Natural killer cell (primary cell): ENCODE measurements around the gene KRI1. TPM values are rescaled to one million over a fixed set of nuclear protein-coding genes. Genes with fewer than 3 reads are reported as not detected.

ENCODE experiments used
- ATAC-seq, 3 donors: fragments of 150-1000 bp in 2 of 3; fragments of 200-7000 bp in 1 of 3; cut with Tn5 transposase; 1 replicate in 1 of 3; 2 replicates in 2 of 3; pipeline ENCODE4 v1.10.0; 2021; ENCODE audit warnings: mild to moderate bottlenecking in 2 of 3, moderate library complexity in 2 of 3
- DNase-seq, 2 donors: peaks; one replicate each; pipeline versions ENCODE4 v3.0.0 to v3.0.0-alpha.2; 2013 to 2021; ENCODE audit warnings: mixed read lengths in 1 of 2
- H3K27ac ChIP-seq: one replicate; pipeline ENCODE4 v1.5.1; 2013; ENCODE audit warnings: mild to moderate bottlenecking, low read length
- H3K27me3 ChIP-seq: one replicate; pipeline ENCODE4 v1.6.1; 2013; ENCODE audit warnings: low read length; ENCODE audit not compliant: control insufficient read depth, insufficient read depth
- H3K36me3 ChIP-seq: one replicate; pipeline ENCODE4 v1.6.1; 2013; ENCODE audit warnings: low read length; ENCODE audit not compliant: control insufficient read depth, insufficient read depth
- H3K4me1 ChIP-seq: one replicate; pipeline ENCODE4 v1.6.1; 2013; ENCODE audit warnings: low read length; ENCODE audit not compliant: control insufficient read depth, insufficient read depth
- H3K4me3 ChIP-seq: one replicate; pipeline ENCODE4 v1.5.1; 2013; ENCODE audit warnings: low read length
- H3K9me3 ChIP-seq: one replicate; pipeline ENCODE4 v1.6.1; 2013; ENCODE audit warnings: low read length; ENCODE audit not compliant: control insufficient read depth, insufficient read depth
- H3K27ac Mint-ChIP-seq, 2 donors: one replicate each; pipeline ENCODE4 v1.8.0; 2022; ENCODE audit warnings: mild to moderate bottlenecking in 2 of 2, mixed read lengths in 2 of 2, moderate library complexity in 1 of 2
- H3K27me3 Mint-ChIP-seq, 2 donors: one replicate each; pipeline ENCODE4 v1.8.0; 2022; ENCODE audit warnings: low read depth in 2 of 2, mixed read lengths in 2 of 2
- H3K36me3 Mint-ChIP-seq: one replicate; pipeline ENCODE4 v1.8.0; 2022; ENCODE audit warnings: mixed read lengths
- H3K4me1 Mint-ChIP-seq, 2 donors: one replicate each; pipeline ENCODE4 v1.8.0; 2022; ENCODE audit warnings: mixed read lengths in 2 of 2
- H3K4me3 Mint-ChIP-seq: one replicate; pipeline ENCODE4 v1.8.0; 2022; ENCODE audit warnings: mild to moderate bottlenecking, moderate library complexity, mixed read lengths
- H3K9me3 Mint-ChIP-seq, 2 donors: one replicate each; pipeline ENCODE4 v1.8.0; 2022; ENCODE audit warnings: mixed read lengths in 2 of 2
- WGBS: methylation state at CpG from one replicate; pipeline ENCODE4 v1.1.7; 2013; ENCODE audit warnings: missing lambda C conversion rate; ENCODE audit not compliant: insufficient coverage; 5-methylcytosine and 5-hydroxymethylcytosine counted together
- intact Hi-C: fragments of 100-400 bp; cut with micrococcal nuclease; formaldehyde crosslinking; loops from one replicate; pipeline ENCODE4 v1.14.2; 2022
- total RNA-seq, 4 donors: library from RNA; stranded (reverse); fragments of 120-200 nt in 1 of 4; gene quantifications; one replicate each; pipeline versions ENCODE4 v1.2.3 to v1.2.4, GENCODE V29; 2013 to 2022
- TF ChIP-seq, protein P1 (sequence below): fragments of 200-600 bp; IDR thresholded peaks from one replicate; pipeline ENCODE4 v1.8.0; 2022; ENCODE audit warnings: antibody characterized with exemption

The KRI1 gene
- total RNA-seq, 3 donors from 2014 or later (not counting 1 experiment from before 2014, with no cell fraction given), result 36.6 to 53.0 (median 49.5) TPM

DNA sequence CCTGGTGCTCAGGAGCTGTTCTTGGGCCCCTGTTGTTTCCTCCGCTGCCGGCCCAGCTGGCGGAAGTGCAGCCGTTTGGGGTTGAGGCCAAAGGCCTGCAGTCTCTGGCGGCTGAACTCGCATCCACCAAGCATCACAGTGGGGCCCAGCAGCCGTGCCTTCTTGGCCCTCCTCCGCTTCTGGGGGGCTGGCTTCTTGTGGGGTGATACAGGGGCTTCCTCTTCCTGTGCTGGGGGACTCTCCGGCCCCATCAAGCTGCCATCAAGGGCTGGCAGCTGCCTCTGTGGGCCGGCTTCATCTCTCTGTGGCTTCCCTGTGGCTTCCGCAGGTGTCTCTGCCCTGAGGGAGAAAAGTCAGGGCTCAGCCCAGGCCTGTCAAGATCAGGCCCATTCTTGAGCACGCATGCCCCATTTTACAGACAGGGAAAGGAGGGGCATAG, 11.8 kb downstream of the KRI1 start:
- Mint-ChIP-seq H3K4me3 (peak overlapping the region; percentile 75), H3K9me3 (no peaks in the 10 kb centered on the region), H3K36me3 (no peaks in the 10 kb centered on the region), H3K27me3 (no peaks in the 10 kb centered on the region), H3K27ac (peak overlapping the region; percentile 94), H3K4me1 (peaks cover 30 to 50% of the 10 kb centered on the region in 2 donors)
- Histone ChIP-seq H3K27me3 (no peaks in the 10 kb centered on the region), H3K4me3 (no peak overlapping the region), H3K27ac (peak overlapping the region; percentile 68), H3K36me3 (peaks cover 64% of the 10 kb centered on the region), H3K4me1 (peaks cover 72% of the 10 kb centered on the region), H3K9me3 (no peaks in the 10 kb centered on the region)
- under 1% methylated on average over 12 of the region's 12 CpGs for WGBS
- DNase-seq (peak; percentile 56 to 88), ATAC-seq (peak; percentile 66 to 82 (median 81))
- TF ChIP-seq, protein P1, sequence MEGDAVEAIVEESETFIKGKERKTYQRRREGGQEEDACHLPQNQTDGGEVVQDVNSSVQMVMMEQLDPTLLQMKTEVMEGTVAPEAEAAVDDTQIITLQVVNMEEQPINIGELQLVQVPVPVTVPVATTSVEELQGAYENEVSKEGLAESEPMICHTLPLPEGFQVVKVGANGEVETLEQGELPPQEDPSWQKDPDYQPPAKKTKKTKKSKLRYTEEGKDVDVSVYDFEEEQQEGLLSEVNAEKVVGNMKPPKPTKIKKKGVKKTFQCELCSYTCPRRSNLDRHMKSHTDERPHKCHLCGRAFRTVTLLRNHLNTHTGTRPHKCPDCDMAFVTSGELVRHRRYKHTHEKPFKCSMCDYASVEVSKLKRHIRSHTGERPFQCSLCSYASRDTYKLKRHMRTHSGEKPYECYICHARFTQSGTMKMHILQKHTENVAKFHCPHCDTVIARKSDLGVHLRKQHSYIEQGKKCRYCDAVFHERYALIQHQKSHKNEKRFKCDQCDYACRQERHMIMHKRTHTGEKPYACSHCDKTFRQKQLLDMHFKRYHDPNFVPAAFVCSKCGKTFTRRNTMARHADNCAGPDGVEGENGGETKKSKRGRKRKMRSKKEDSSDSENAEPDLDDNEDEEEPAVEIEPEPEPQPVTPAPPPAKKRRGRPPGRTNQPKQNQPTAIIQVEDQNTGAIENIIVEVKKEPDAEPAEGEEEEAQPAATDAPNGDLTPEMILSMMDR, result no peak
- intact Hi-C loops, result loop anchor here (1.0 to 2.0 kb wide), 2 partner anchors 12 to 43 kb away; partner anchors contain the start of gene KRI1

DNA sequence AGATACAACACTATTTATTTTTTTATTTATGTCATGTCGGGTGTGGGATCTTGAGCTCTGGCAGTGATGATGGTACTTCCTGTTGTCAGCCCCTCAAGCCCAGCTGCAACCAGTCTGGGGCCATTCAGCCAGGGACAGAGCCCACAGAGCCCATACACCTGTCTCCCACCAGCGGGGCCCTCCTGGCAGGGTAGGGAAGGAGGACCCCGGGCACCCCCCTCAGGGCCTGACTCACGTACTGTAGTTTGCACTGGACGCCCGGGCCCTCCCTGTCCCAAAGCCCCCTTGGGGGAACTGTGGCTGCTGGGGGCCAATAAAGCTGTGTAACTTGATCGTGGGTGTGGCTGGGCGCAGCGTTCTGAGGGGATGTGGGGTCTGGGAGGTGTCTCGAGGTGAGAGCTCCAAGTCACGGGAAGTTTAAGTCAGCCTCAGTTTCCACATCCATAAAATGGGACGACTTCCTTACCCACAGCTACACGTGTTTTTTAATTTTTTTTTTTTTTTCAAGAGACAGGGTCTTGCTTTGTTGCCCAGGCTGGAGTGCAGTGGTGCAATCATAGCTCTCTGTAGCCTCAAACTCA, 12.6 kb downstream of the KRI1 start:
- TF ChIP-seq, protein P1, result no peak
- no peaks in the 10 kb centered on the region for H3K27me3 ChIP-seq
- Mint-ChIP-seq H3K4me1 (peaks cover 30 to 50% of the 10 kb centered on the region in 2 donors), H3K36me3 (no peaks in the 10 kb centered on the region), H3K4me3 (peak overlapping the region; percentile 75), H3K27me3 (no peaks in the 10 kb centered on the region), H3K9me3 (no peaks in the 10 kb centered on the region), H3K27ac (peak overlapping the region; percentile 94)
- no peaks in the 10 kb centered on the region for H3K9me3 ChIP-seq
- ATAC-seq, result peak; percentile 23 to 48 (median 42)
- H3K4me3 ChIP-seq, result no peak overlapping the region
- intact Hi-C loops, result loop anchor here (1.0 to 2.0 kb wide), 2 partner anchors 13 to 42 kb away; partner anchors contain the start of gene KRI1
- H3K27ac ChIP-seq, result peak overlapping the region; percentile 68
- peaks cover 72% of the 10 kb centered on the region for H3K4me1 ChIP-seq
- WGBS, result 24% methylated on average over 10 of the region's 13 CpGs
- peaks cover 66% of the 10 kb centered on the region for H3K36me3 ChIP-seq
- DNase-seq, result peak; percentile 35 to 40

GRCh38 chr19:10552510-10553053, 13.2 kb downstream of the KRI1 start:
- DNase-seq (peak; percentile 27 to 48), ATAC-seq (peak; percentile 10 to 21 (median 13))
- H3K27me3 ChIP-seq, result no peaks in the 10 kb centered on the region
- H3K27ac Mint-ChIP-seq, result peak overlapping the region; percentile 94
- peaks cover 30 to 50% of the 10 kb centered on the region in 2 donors for H3K4me1 Mint-ChIP-seq
- H3K27ac ChIP-seq, result peak overlapping the region; percentile 68
- WGBS, result 72% methylated on average over 12 of the region's 12 CpGs
- H3K36me3 Mint-ChIP-seq, result no peaks in the 10 kb centered on the region
- H3K36me3 ChIP-seq, result peaks cover 62% of the 10 kb centered on the region
- H3K4me3 ChIP-seq, result no peak overlapping the region
- no peaks in the 10 kb centered on the region for H3K27me3 Mint-ChIP-seq
- no peaks in the 10 kb centered on the region for H3K9me3 Mint-ChIP-seq
- H3K9me3 ChIP-seq, result no peaks in the 10 kb centered on the region
- intact Hi-C loops, result loop anchor here (1.0 to 2.0 kb wide), 2 partner anchors 14 to 42 kb away; partner anchors contain the start of gene KRI1
- TF ChIP-seq, protein P1, result no peak
- peak overlapping the region; percentile 75 for H3K4me3 Mint-ChIP-seq
- peaks cover 68% of the 10 kb centered on the region for H3K4me1 ChIP-seq
